Uterus (tissue), 4 donors: ENCODE data around the gene ENTPD1. TPM values are rescaled to one million over a fixed set of nuclear protein-coding genes. Genes with fewer than 3 reads are reported as not detected.
"Not testable (repeated sequence)": the region's sequence is repeated elsewhere in the genome, so short reads cannot be mapped to it uniquely, and the experiment has no call there.

Experiments
- DNase-seq, 2 donors: peaks; one replicate each; pipeline ENCODE4 v3.0.0-alpha.2; 2019 to 2020
- H3K27ac ChIP-seq, 2 donors: fragments of 200-600 bp; sonication (generic); 1 replicate in 1 of 2; 2 replicates in 1 of 2; pipeline ENCODE4 v1.5.1; 2016 to 2018
- H3K27me3 ChIP-seq, 2 donors: fragments of 200-600 bp; sonication (generic); one replicate each; pipeline ENCODE4 v1.5.1; 2018 to 2019; ENCODE audit warnings: control low read depth in 1 of 2
- H3K36me3 ChIP-seq, 2 donors: fragments of 200-600 bp; sonication (generic); one replicate each; pipeline ENCODE4 v1.5.1; 2019; ENCODE audit warnings: control low read depth in 1 of 2
- H3K4me1 ChIP-seq, 2 donors: fragments of 200-600 bp; sonication (generic); one replicate each; pipeline ENCODE4 v1.5.1; 2018 to 2019; ENCODE audit warnings: control low read depth in 1 of 2
- H3K4me3 ChIP-seq, 2 donors: fragments of 200-600 bp; sonication (generic); 1 replicate in 1 of 2; 2 replicates in 1 of 2; pipeline ENCODE4 v1.5.1; 2018 to 2019; ENCODE audit warnings: mild to moderate bottlenecking in 1 of 2
- H3K9me3 ChIP-seq, 2 donors: fragments of 200-600 bp; sonication (generic); one replicate each; pipeline ENCODE4 v1.5.1; 2019; ENCODE audit warnings: control low read depth in 1 of 2
- CTCF ChIP-seq, 4 experiments: fragments of 200-600 bp in 2 of 4; fragments of 450-650 bp in 2 of 4; sonication (generic) in 2 of 4; IDR thresholded peaks; one replicate each; pipeline ENCODE4 v1.5.1; 2016 to 2019; ENCODE audit warnings: antibody characterized with exemption in 4 of 4, mild to moderate bottlenecking in 2 of 4, moderate library complexity in 1 of 4
- POLR2A ChIP-seq, 2 donors: fragments of 450-650 bp; IDR thresholded peaks; one replicate each; pipeline ENCODE4 v1.6.1; 2016; ENCODE audit warnings: antibody characterized with exemption in 2 of 2, mild to moderate bottlenecking in 1 of 2, moderate library complexity in 1 of 2
- intact Hi-C: fragments of 100-400 bp; cut with DNase I; formaldehyde crosslinking; loops from one replicate; pipeline ENCODE4 v1.15.1; 2023; ENCODE audit warnings: low total_unique reads
- total RNA-seq, 4 donors: library from RNA; depleted of rRNA in 3 of 4; stranded (reverse); fragments of >200 nt in 3 of 4; gene quantifications; one replicate each; pipeline versions ENCODE4 v1.1.0 to v1.2.4, GENCODE V29; 2014 to 2023
- donor health status: DM: yes; HTN: yes; CAD: no.

ENTPD1 gene
- total RNA-seq, 4 donors from 2014 or later: 42.4 to 99.5 (median 69.5) TPM

- intact Hi-C loops: no loop called here
- Histone ChIP-seq H3K36me3 (no peaks in the 10 kb centered on the region), H3K4me1 (no peaks in the 10 kb centered on the region), H3K27me3 (no peaks in the 10 kb centered on the region), H3K4me3 (no peak overlapping the region), H3K27ac (no peak overlapping the region), H3K9me3 (no peaks in the 10 kb centered on the region)
- TF ChIP-seq CTCF (IDR thresholded peaks at IDR 0.05): no peak
- no peak for TF ChIP-seq POLR2A (IDR thresholded peaks at IDR 0.05)
- no peak for DNase-seq
Measured at GRCh38 chr10:95872158-95872711, 116.3 kb downstream of the ENTPD1 start.

- H3K4me1 ChIP-seq: no peaks in the 10 kb centered on the region
- no peak for DNase-seq
- no peak overlapping the region for H3K4me3 ChIP-seq
- intact Hi-C loops: no loop called here
- H3K27ac ChIP-seq: no peak overlapping the region
- no peaks in the 10 kb centered on the region for H3K9me3 ChIP-seq
- no peak for TF ChIP-seq POLR2A (IDR thresholded peaks at IDR 0.05)
- TF ChIP-seq CTCF (IDR thresholded peaks at IDR 0.05): no peak
- H3K27me3 ChIP-seq: no peaks in the 10 kb centered on the region
- H3K36me3 ChIP-seq: no peaks in the 10 kb centered on the region
Measured at GRCh38 chr10:95873139-95873538, 117.2 kb downstream of the ENTPD1 start.

- H3K36me3 ChIP-seq: no peaks in the 10 kb centered on the region
- H3K27me3 ChIP-seq: no peaks in the 10 kb centered on the region
- H3K27ac ChIP-seq: no peak overlapping the region
- no peak for TF ChIP-seq CTCF (IDR thresholded peaks at IDR 0.05)
- no peak for TF ChIP-seq POLR2A (IDR thresholded peaks at IDR 0.05)
- H3K4me3 ChIP-seq: no peak overlapping the region
- no peaks in the 10 kb centered on the region for H3K9me3 ChIP-seq
- intact Hi-C loops: no loop called here
- H3K4me1 ChIP-seq: no peaks in the 10 kb centered on the region
- no peak for DNase-seq
Measured at GRCh38 chr10:95873651-95874050, 117.7 kb downstream of the ENTPD1 start.

GRCh38 chr10:95874783-95875182 lies 118.8 kb downstream of the ENTPD1 start:
- H3K4me1 ChIP-seq, intact Hi-C loops, H3K36me3 ChIP-seq, H3K27me3 ChIP-seq, H3K4me3 ChIP-seq, H3K9me3 ChIP-seq, H3K27ac ChIP-seq, DNase-seq: not testable (repeated sequence)

GRCh38 chr10:95876756-95877155 lies 120.8 kb downstream of the ENTPD1 start:
- Histone ChIP-seq H3K36me3 (no peaks in the 10 kb centered on the region), H3K27ac (no peak overlapping the region), H3K27me3 (no peaks in the 10 kb centered on the region), H3K4me1 (no peaks in the 10 kb centered on the region), H3K4me3 (no peak overlapping the region), H3K9me3 (no peaks in the 10 kb centered on the region)
- intact Hi-C loops: no loop called here
- TF ChIP-seq CTCF (IDR thresholded peaks at IDR 0.05) (no peak), POLR2A (IDR thresholded peaks at IDR 0.05) (no peak)
- no peak for DNase-seq

- TF ChIP-seq POLR2A (IDR thresholded peaks at IDR 0.05) (no peak), CTCF (IDR thresholded peaks at IDR 0.05) (no peak)
Measured at GRCh38 chr10:95877881-95878280, 121.9 kb downstream of the ENTPD1 start.

More at GRCh38 chr10:95877881-95878280, 121.9 kb downstream of the ENTPD1 start:
- Histone ChIP-seq H3K9me3 (no peaks in the 10 kb centered on the region), H3K4me3 (no peak overlapping the region), H3K27me3 (no peaks in the 10 kb centered on the region), H3K27ac (no peak overlapping the region), H3K4me1 (no peaks in the 10 kb centered on the region), H3K36me3 (no peaks in the 10 kb centered on the region)
- intact Hi-C loops: no loop called here
- DNase-seq: no peak
